RPMI7951 (cell line): ENCODE data around the gene NSL1. TPM values are rescaled to one million over a fixed set of nuclear protein-coding genes. Genes with fewer than 3 reads are reported as not detected.
"Not testable (repeated sequence)": the region's sequence is repeated elsewhere in the genome, so short reads cannot be mapped to it uniquely, and the experiment has no call there.

ENCODE experiments used
- DNase-seq: peaks from one replicate; pipeline ENCODE4 v3.0.0-alpha.2; 2012; ENCODE audit warnings: low read depth
- total RNA-seq: library from RNA; depleted of rRNA; stranded (reverse); fragments of >200 nt; shearing (Covaris generic); gene quantifications from 2 replicates; pipeline ENCODE4 v1.2.3, GENCODE V29; 2014

NSL1 gene
- total RNA-seq, 1 experiment from 2014 or later = 53.7 TPM

GRCh38 chr1:212783976-212784375 lies 7.6 kb downstream of the NSL1 start:
- no peak for DNase-seq

GRCh38 chr1:212782422-212783154 lies 9.0 kb downstream of the NSL1 start:
- DNase-seq = peak; percentile 38

GRCh38 chr1:212781225-212781624 lies 10.4 kb downstream of the NSL1 start:
- no peak for DNase-seq

GRCh38 chr1:212780759-212781158 lies 10.8 kb downstream of the NSL1 start:
- no peak for DNase-seq

- not testable (repeated sequence) for DNase-seq
Measured at GRCh38 chr1:212779086-212779485, 12.5 kb downstream of the NSL1 start.

GRCh38 chr1:212777151-212777550 lies 14.4 kb downstream of the NSL1 start:
- no peak for DNase-seq

GRCh38 chr1:212775241-212775640 lies 16.3 kb downstream of the NSL1 start:
- no peak for DNase-seq

- DNase-seq = peak; percentile 43
Measured at GRCh38 chr1:212774584-212774983, 17.0 kb downstream of the NSL1 start.

GRCh38 chr1:212773011-212773410 lies 18.6 kb downstream of the NSL1 start:
- DNase-seq = no peak

- DNase-seq = no peak
Measured at GRCh38 chr1:212771341-212771740, 20.2 kb downstream of the NSL1 start.

GRCh38 chr1:212769459-212770167 lies 22.0 kb downstream of the NSL1 start:
- no peak for DNase-seq

GRCh38 chr1:212766825-212767224 lies 24.8 kb downstream of the NSL1 start:
- DNase-seq = not testable (repeated sequence)

GRCh38 chr1:212764718-212765281 lies 26.8 kb downstream of the NSL1 start:
- not testable (repeated sequence) for DNase-seq

- DNase-seq = no peak
Measured at GRCh38 chr1:212762839-212763238, 28.7 kb downstream of the NSL1 start.

- DNase-seq = no peak
Measured at GRCh38 chr1:212762234-212762633, 29.3 kb downstream of the NSL1 start.

GRCh38 chr1:212760126-212760823 lies 31.3 kb downstream of the NSL1 start:
- no peak for DNase-seq

GRCh38 chr1:212759683-212760082 lies 31.9 kb downstream of the NSL1 start:
- DNase-seq = no peak

GRCh38 chr1:212754680-212755079 lies 36.9 kb downstream of the NSL1 start:
- no peak for DNase-seq

GRCh38 chr1:212754193-212754592 lies 37.4 kb downstream of the NSL1 start:
- no peak for DNase-seq

GRCh38 chr1:212753749-212754148 lies 37.8 kb downstream of the NSL1 start:
- no peak for DNase-seq

- DNase-seq = no peak
Measured at GRCh38 chr1:212752934-212753497, 38.6 kb downstream of the NSL1 start.
